ENCODE data around the gene IGF2BP1.

DNA sequence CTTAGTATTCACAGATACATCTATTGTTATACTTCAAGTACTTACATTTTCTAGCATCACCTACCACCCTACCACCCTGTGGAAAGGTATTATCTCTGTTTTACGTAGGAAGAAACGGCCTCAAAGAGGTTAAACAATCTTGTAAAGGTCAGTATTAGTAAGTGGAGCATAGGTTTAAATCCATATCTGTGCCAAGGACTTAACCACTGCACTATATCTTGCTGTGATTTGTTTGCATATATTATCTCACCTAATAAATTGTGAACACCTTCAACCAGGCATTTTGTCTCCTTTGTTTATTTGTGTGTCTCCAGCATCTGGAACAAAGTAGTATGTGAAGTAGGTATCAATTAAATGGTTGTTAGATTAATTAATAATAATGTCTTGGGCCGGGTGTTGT, 27.3 kb downstream of the IGF2BP1 start:
- TF ChIP-seq, protein P1, sequence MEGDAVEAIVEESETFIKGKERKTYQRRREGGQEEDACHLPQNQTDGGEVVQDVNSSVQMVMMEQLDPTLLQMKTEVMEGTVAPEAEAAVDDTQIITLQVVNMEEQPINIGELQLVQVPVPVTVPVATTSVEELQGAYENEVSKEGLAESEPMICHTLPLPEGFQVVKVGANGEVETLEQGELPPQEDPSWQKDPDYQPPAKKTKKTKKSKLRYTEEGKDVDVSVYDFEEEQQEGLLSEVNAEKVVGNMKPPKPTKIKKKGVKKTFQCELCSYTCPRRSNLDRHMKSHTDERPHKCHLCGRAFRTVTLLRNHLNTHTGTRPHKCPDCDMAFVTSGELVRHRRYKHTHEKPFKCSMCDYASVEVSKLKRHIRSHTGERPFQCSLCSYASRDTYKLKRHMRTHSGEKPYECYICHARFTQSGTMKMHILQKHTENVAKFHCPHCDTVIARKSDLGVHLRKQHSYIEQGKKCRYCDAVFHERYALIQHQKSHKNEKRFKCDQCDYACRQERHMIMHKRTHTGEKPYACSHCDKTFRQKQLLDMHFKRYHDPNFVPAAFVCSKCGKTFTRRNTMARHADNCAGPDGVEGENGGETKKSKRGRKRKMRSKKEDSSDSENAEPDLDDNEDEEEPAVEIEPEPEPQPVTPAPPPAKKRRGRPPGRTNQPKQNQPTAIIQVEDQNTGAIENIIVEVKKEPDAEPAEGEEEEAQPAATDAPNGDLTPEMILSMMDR (IDR thresholded peaks at IDR 0.05; ENCODE audit: borderline replicate concordance, extremely low read depth, low read length, poor library complexity, severe bottlenecking): no peak
- TF ChIP-seq EZH2 (IDR thresholded peaks at IDR 0.05; ENCODE audit: borderline replicate concordance, low read depth, low read length, severe bottlenecking): no peak
